Endodermal cell (in vitro differentiated cells): Measurements from ENCODE around the gene GPR75. TPM values are rescaled to one million over a fixed set of nuclear protein-coding genes. Genes with fewer than 3 reads are reported as not detected.

Source experiments
- DNase-seq: peaks from one replicate; pipeline ENCODE4 v3.0.0-alpha.2; 2017
- H3K27ac ChIP-seq: 2 replicates; pipeline ENCODE4 v1.5.1; 2013; ENCODE audit warnings: mild to moderate bottlenecking, low read depth, low read length, moderate library complexity
- H3K27me3 ChIP-seq: 2 replicates; pipeline ENCODE4 v1.6.1; 2013; ENCODE audit warnings: mild to moderate bottlenecking, low read length, moderate library complexity; ENCODE audit not compliant: insufficient read depth, control insufficient read depth, poor library complexity, severe bottlenecking
- H3K36me3 ChIP-seq: 2 replicates; pipeline ENCODE4 v1.7.0; 2013; ENCODE audit warnings: mild to moderate bottlenecking, low read length, moderate library complexity; ENCODE audit not compliant: control insufficient read depth, insufficient read depth
- H3K4me1 ChIP-seq: one replicate; pipeline ENCODE4 v1.7.0; 2013; ENCODE audit warnings: low read length; ENCODE audit not compliant: control insufficient read depth, insufficient read depth
- H3K4me3 ChIP-seq: 2 replicates; pipeline ENCODE4 v1.5.1; 2013; ENCODE audit warnings: mild to moderate bottlenecking, low read length, moderate library complexity
- H3K9ac ChIP-seq: 2 replicates; pipeline ENCODE4 v1.6.1; 2013; ENCODE audit warnings: mild to moderate bottlenecking, low read length, moderate library complexity; ENCODE audit not compliant: poor library complexity, severe bottlenecking; ENCODE audit errors: extremely low read depth
- H3K9me3 ChIP-seq: 2 replicates; pipeline ENCODE4 v1.6.1; 2013; ENCODE audit warnings: mild to moderate bottlenecking, low read length, moderate library complexity; ENCODE audit not compliant: control insufficient read depth
- H3K27ac Mint-ChIP-seq: 2 replicates; pipeline ENCODE4 v1.8.0; 2020; ENCODE audit warnings: mixed read lengths
- H3K27me3 Mint-ChIP-seq: 2 replicates; pipeline ENCODE4 v1.8.0; 2021; ENCODE audit warnings: mild to moderate bottlenecking, mixed read lengths; ENCODE audit not compliant: insufficient read depth
- H3K36me3 Mint-ChIP-seq: 2 replicates; pipeline ENCODE4 v1.8.0; 2020; ENCODE audit warnings: low read depth, mixed read lengths
- H3K4me1 Mint-ChIP-seq: 2 replicates; pipeline ENCODE4 v1.8.0; 2020; ENCODE audit warnings: mixed read lengths
- H3K4me3 Mint-ChIP-seq: 2 replicates; pipeline ENCODE4 v1.8.0; 2020; ENCODE audit warnings: mild to moderate bottlenecking, moderate library complexity, mixed read lengths
- H3K9me3 Mint-ChIP-seq: 2 replicates; pipeline ENCODE4 v1.8.0; 2020; ENCODE audit warnings: mild to moderate bottlenecking, mixed read lengths
- CTCF ChIP-seq: fragments of 200-600 bp; sonication (generic); conservative IDR thresholded peaks from 2 replicates; pipeline ENCODE4 v1.5.0; 2021; ENCODE audit warnings: antibody characterized with exemption, mild to moderate bottlenecking
- WGBS, 2 experiments: methylation state at CpG; one replicate each; pipeline versions ENCODE4 v1.1.5 to v1.1.7; 2013; ENCODE audit warnings: missing lambda C conversion rate in 2 of 2, mixed read lengths in 1 of 2; ENCODE audit not compliant: insufficient coverage in 1 of 2, insufficient read length in 1 of 2; 5-methylcytosine and 5-hydroxymethylcytosine counted together
- total RNA-seq, 2 donors: library from RNA; stranded (reverse); fragmentation: NEBNext Ultra II Directional in 1 of 2; extraction: Animal tissue kit (Norgen Biotek cat#: 25700) in 1 of 2; gene quantifications; 2 replicates in 1 of 2; 3 replicates in 1 of 2; pipeline ENCODE4 v1.2.1, GENCODE V29; 2021

The GPR75 gene
- total RNA-seq, 2 donors from 2014 or later, result 3.6 to 6.7 TPM

- Histone ChIP-seq H3K4me3 (no peak overlapping the region), H3K27ac (no peak overlapping the region), H3K4me1 (no peaks in the 10 kb centered on the region), H3K9me3 (no peaks in the 10 kb centered on the region), H3K36me3 (peaks cover 98% of the 10 kb centered on the region), H3K27me3 (no peaks in the 10 kb centered on the region), H3K9ac (no peak overlapping the region)
- Mint-ChIP-seq H3K27ac (no peak overlapping the region), H3K36me3 (peaks cover 70% of the 10 kb centered on the region), H3K27me3 (no peaks in the 10 kb centered on the region), H3K4me1 (peaks cover 4% of the 10 kb centered on the region), H3K9me3 (no peaks in the 10 kb centered on the region), H3K4me3 (no peak overlapping the region)
- no peak for DNase-seq
- 91 to 100% methylated on average over 4 of the region's 4 CpGs for WGBS, 2 experiments
- no peak for TF ChIP-seq CTCF
Measured at GRCh38 chr2:53903011-53903410, 43.2 kb upstream of the GPR75 start.

- Histone ChIP-seq H3K27ac (no peak overlapping the region), H3K4me1 (no peaks in the 10 kb centered on the region), H3K4me3 (no peak overlapping the region), H3K27me3 (no peaks in the 10 kb centered on the region), H3K36me3 (peaks cover 98% of the 10 kb centered on the region), H3K9me3 (no peaks in the 10 kb centered on the region), H3K9ac (no peak overlapping the region)
- Mint-ChIP-seq H3K36me3 (peaks cover 66% of the 10 kb centered on the region), H3K27ac (no peak overlapping the region), H3K27me3 (no peaks in the 10 kb centered on the region), H3K4me3 (no peak overlapping the region), H3K4me1 (no peaks in the 10 kb centered on the region), H3K9me3 (no peaks in the 10 kb centered on the region)
- no peak for TF ChIP-seq CTCF
- no peak for DNase-seq
- 96 to 100% methylated on average over 1 to 3 of the region's 3 CpGs for WGBS, 2 experiments
Measured at GRCh38 chr2:53901192-53901591, 41.4 kb upstream of the GPR75 start.

DNA sequence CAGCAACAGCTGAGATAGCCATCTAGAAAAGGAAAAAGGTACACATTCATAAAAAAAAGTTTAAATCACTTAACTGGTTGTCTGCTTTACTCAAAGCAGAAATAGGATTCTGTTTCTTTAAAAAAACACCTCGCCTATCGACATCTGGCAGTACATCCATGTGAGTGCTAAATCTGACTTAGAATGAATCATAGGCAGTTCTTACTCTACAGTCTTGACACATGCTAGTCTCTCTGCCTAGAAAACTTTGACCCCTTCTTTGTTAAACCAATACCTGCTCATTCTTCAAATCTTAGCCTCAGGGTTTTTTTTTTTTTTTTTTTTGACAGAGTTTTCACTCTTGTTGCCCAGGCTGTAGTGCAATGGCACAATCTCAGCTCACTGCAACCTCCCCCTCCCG is 37.1 kb upstream of the GPR75 start:
- TF ChIP-seq CTCF, result no peak
- H3K9me3 ChIP-seq, result no peaks in the 10 kb centered on the region
- Mint-ChIP-seq H3K36me3 (peaks cover 71% of the 10 kb centered on the region), H3K27me3 (no peaks in the 10 kb centered on the region), H3K9me3 (no peaks in the 10 kb centered on the region), H3K4me1 (no peaks in the 10 kb centered on the region), H3K4me3 (no peak overlapping the region), H3K27ac (no peak overlapping the region)
- WGBS, 2 experiments, result 93 to 94% methylated on average over 3 of the region's 3 CpGs
- no peak for DNase-seq
- no peak overlapping the region for H3K9ac ChIP-seq
- H3K27me3 ChIP-seq, result no peaks in the 10 kb centered on the region
- no peak overlapping the region for H3K27ac ChIP-seq
- H3K4me3 ChIP-seq, result no peak overlapping the region
- no peaks in the 10 kb centered on the region for H3K4me1 ChIP-seq
- H3K36me3 ChIP-seq, result peaks cover 100% of the 10 kb centered on the region
